Naive thymus-derived CD4-positive, alpha-beta T cell (primary cell): ENCODE measurements around the gene RNFT1. TPM values are rescaled to one million over a fixed set of nuclear protein-coding genes. Genes with fewer than 3 reads are reported as not detected.
A peak's percentile ranks its signal among the peaks of the same experiment; 100 is the strongest.
"Not testable (repeated sequence)": the region's sequence is repeated elsewhere in the genome, so short reads cannot be mapped to it uniquely, and the experiment has no call there.

Source experiments
- ATAC-seq: fragments of 150-1000 bp; cut with Tn5 transposase; 2 replicates; pipeline ENCODE4 v1.10.0; 2021; ENCODE audit warnings: mild to moderate bottlenecking, moderate library complexity
- CTCF ChIA-PET: fragments of 350-600 bp; sonication (Branson Sonifier 250); formaldehyde crosslinking; loops from one replicate; lab custom pipeline; 2021; ENCODE audit warnings: antibody characterized with exemption; lab: Charles Lee
- POLR2A ChIA-PET: fragments of 350-600 bp; sonication (Branson Sonifier 250); formaldehyde crosslinking; loops from one replicate; lab custom pipeline; 2021; ENCODE audit warnings: antibody characterized with exemption, inconsistent platforms; lab: Charles Lee
- DNase-seq, 9 donors: peaks; one replicate each; pipeline versions ENCODE4 v3.0.0 to v3.0.0-alpha.2; 2020 to 2022; ENCODE audit warnings: mixed read lengths in 1 of 9
- H3K27ac ChIP-seq: one replicate; pipeline ENCODE4 v1.7.0; 2013; ENCODE audit warnings: mild to moderate bottlenecking, low read depth, low read length, moderate library complexity
- H3K27me3 ChIP-seq, 2 donors: one replicate each; pipeline ENCODE4 v1.7.0; 2013; ENCODE audit warnings: low read length in 2 of 2, mild to moderate bottlenecking in 2 of 2, moderate library complexity in 2 of 2; ENCODE audit not compliant: control insufficient read depth in 2 of 2, insufficient read depth in 2 of 2
- H3K36me3 ChIP-seq, 3 experiments: 1 replicate in 2 of 3; 2 replicates in 1 of 3; pipeline ENCODE4 v1.7.0; 2013; ENCODE audit warnings: low read length in 3 of 3, mild to moderate bottlenecking in 3 of 3, moderate library complexity in 1 of 3; ENCODE audit not compliant: insufficient read depth in 3 of 3, control insufficient read depth in 2 of 3
- H3K4me1 ChIP-seq, 2 donors: one replicate each; pipeline ENCODE4 v1.7.0; 2013; ENCODE audit warnings: low read length in 2 of 2, mild to moderate bottlenecking in 2 of 2, moderate library complexity in 1 of 2; ENCODE audit not compliant: control insufficient read depth in 2 of 2, insufficient read depth in 2 of 2
- H3K4me3 ChIP-seq: 2 replicates; pipeline ENCODE4 v1.7.0; 2013; ENCODE audit warnings: mild to moderate bottlenecking, low read length
- H3K9me3 ChIP-seq, 3 experiments: 1 replicate in 2 of 3; 2 replicates in 1 of 3; pipeline ENCODE4 v1.7.0; 2013; ENCODE audit warnings: low read length in 3 of 3; ENCODE audit not compliant: control insufficient read depth in 2 of 3
- H3K27ac Mint-ChIP-seq, 9 donors: one replicate each; pipeline ENCODE4 v1.8.0; 2020 to 2022; ENCODE audit warnings: mixed read lengths in 9 of 9, mild to moderate bottlenecking in 8 of 9, moderate library complexity in 5 of 9, inconsistent platforms in 2 of 9
- H3K27me3 Mint-ChIP-seq, 5 donors: one replicate each; pipeline ENCODE4 v1.8.0; 2021 to 2022; ENCODE audit warnings: mixed read lengths in 5 of 5, mild to moderate bottlenecking in 1 of 5
- H3K36me3 Mint-ChIP-seq, 5 donors: one replicate each; pipeline ENCODE4 v1.8.0; 2020 to 2022; ENCODE audit warnings: mixed read lengths in 5 of 5, mild to moderate bottlenecking in 3 of 5, inconsistent platforms in 1 of 5
- H3K4me1 Mint-ChIP-seq, 7 donors: one replicate each; pipeline ENCODE4 v1.8.0; 2020 to 2022; ENCODE audit warnings: mixed read lengths in 7 of 7, mild to moderate bottlenecking in 3 of 7, inconsistent platforms in 1 of 7
- H3K4me3 Mint-ChIP-seq, 10 donors: one replicate each; pipeline ENCODE4 v1.8.0; 2020 to 2022; ENCODE audit warnings: mild to moderate bottlenecking in 10 of 10, mixed read lengths in 10 of 10, moderate library complexity in 6 of 10, inconsistent platforms in 2 of 10
- H3K9me3 Mint-ChIP-seq, 11 donors: one replicate each; pipeline ENCODE4 v1.8.0; 2020 to 2022; ENCODE audit warnings: mixed read lengths in 11 of 11, mild to moderate bottlenecking in 4 of 11, inconsistent platforms in 1 of 11, moderate library complexity in 1 of 11
- intact Hi-C, 2 donors: fragments of 100-400 bp; cut with micrococcal nuclease; formaldehyde crosslinking; loops; one replicate each; pipeline ENCODE4 v1.15.1; 2023
- polyA plus RNA-seq, 2 donors: library from polyadenylated mRNA; unstranded; fragments of 300-500 nt; fragmentation: Illumina TruSeq; gene quantifications; one replicate each; pipeline ENCODE4 v1.2.3, GENCODE V29; 2021
- total RNA-seq, 6 experiments: library from RNA in 5 of 6; stranded (reverse) in 5 of 6; gene quantifications; 1 replicate in 5 of 6; 2 replicates in 1 of 6; pipeline ENCODE4 v1.2.3 and lab custom pipeline; 2021 to 2026

The RNFT1 gene
- total and polyA plus RNA-seq, 7 experiments from 2014 or later, result 22.8 to 45.8 (median 31.6) TPM

GRCh38 chr17:59996608-59997007 is 32.1 kb upstream of the RNFT1 start:
- intact Hi-C loops, H3K36me3 Mint-ChIP-seq, DNase-seq, H3K27me3 Mint-ChIP-seq, H3K27ac ChIP-seq, H3K27me3 ChIP-seq, H3K9me3 ChIP-seq, H3K4me1 Mint-ChIP-seq, H3K9me3 Mint-ChIP-seq, H3K4me3 Mint-ChIP-seq, CTCF ChIA-PET, H3K27ac Mint-ChIP-seq, ATAC-seq, H3K4me1 ChIP-seq, H3K36me3 ChIP-seq, H3K4me3 ChIP-seq, POLR2A ChIA-PET: not testable (repeated sequence)

- H3K4me1 ChIP-seq, H3K27ac ChIP-seq, H3K36me3 Mint-ChIP-seq, H3K9me3 ChIP-seq, ATAC-seq, H3K36me3 ChIP-seq, H3K9me3 Mint-ChIP-seq, H3K4me3 Mint-ChIP-seq, CTCF ChIA-PET, intact Hi-C loops, H3K4me1 Mint-ChIP-seq, H3K4me3 ChIP-seq, H3K27me3 Mint-ChIP-seq, H3K27ac Mint-ChIP-seq, H3K27me3 ChIP-seq, DNase-seq: not testable (repeated sequence)
- POLR2A ChIA-PET, result interaction anchor here (0.7 kb wide), 1 partner anchor 159 kb away, joined by 3 read pairs; no protein-coding TSS in a partner anchor
Measured at GRCh38 chr17:59975166-59975565, 10.6 kb upstream of the RNFT1 start.

- H3K36me3 ChIP-seq, H3K4me1 Mint-ChIP-seq, H3K27me3 ChIP-seq, H3K4me1 ChIP-seq, H3K27me3 Mint-ChIP-seq, POLR2A ChIA-PET, H3K9me3 ChIP-seq, H3K4me3 Mint-ChIP-seq, CTCF ChIA-PET, ATAC-seq, H3K27ac ChIP-seq, H3K27ac Mint-ChIP-seq, intact Hi-C loops, H3K4me3 ChIP-seq, H3K36me3 Mint-ChIP-seq, H3K9me3 Mint-ChIP-seq, DNase-seq: not testable (repeated sequence)
Measured at GRCh38 chr17:59973483-59973882, 8.9 kb upstream of the RNFT1 start.

- ChIA-PET POLR2A (no interaction called here), CTCF (no interaction called here)
- Histone ChIP-seq H3K4me3 (no peak overlapping the region), H3K27me3 (no peaks in the 10 kb centered on the region), H3K4me1 (no peaks in the 10 kb centered on the region), H3K36me3 (no peaks in the 10 kb centered on the region), H3K27ac (no peak overlapping the region), H3K9me3 (no peaks in the 10 kb centered on the region)
- no peak for DNase-seq
- Mint-ChIP-seq H3K9me3 (no peaks in the 10 kb centered on the region), H3K27me3 (peaks cover 0 to 5% (median 0%) of the 10 kb centered on the region in 5 donors), H3K4me1 (no peaks in the 10 kb centered on the region), H3K36me3 (no peaks in the 10 kb centered on the region), H3K27ac (no peak overlapping the region), H3K4me3 (no peak overlapping the region)
- intact Hi-C loops, result no loop called here
- no peak for ATAC-seq
Measured at GRCh38 chr17:59972778-59973177, 8.2 kb upstream of the RNFT1 start.

GRCh38 chr17:59971771-59972170 is 7.2 kb upstream of the RNFT1 start:
- H3K36me3 Mint-ChIP-seq, H3K27me3 ChIP-seq, intact Hi-C loops, H3K27me3 Mint-ChIP-seq, ATAC-seq, H3K4me1 Mint-ChIP-seq, H3K36me3 ChIP-seq, H3K27ac ChIP-seq, H3K9me3 Mint-ChIP-seq, H3K9me3 ChIP-seq, H3K27ac Mint-ChIP-seq, H3K4me1 ChIP-seq, H3K4me3 ChIP-seq, H3K4me3 Mint-ChIP-seq, DNase-seq, POLR2A ChIA-PET: not testable (repeated sequence)
- CTCF ChIA-PET, result interaction anchor here (0.6 to 0.7 kb wide), 2 partner anchors 63 to 224 kb away, joined by 3 read pairs; no protein-coding TSS in a partner anchor

- ATAC-seq, result peak; percentile 67
- peak overlapping the region; percentile 92 for H3K4me3 ChIP-seq
- Mint-ChIP-seq H3K27me3 (peaks cover 0 to under 1% (median 0%) of the 10 kb centered on the region in 5 donors), H3K9me3 (no peaks in the 10 kb centered on the region), H3K36me3 (peaks cover 0 to 8% (median 2%) of the 10 kb centered on the region in 5 donors), H3K4me3 (peak overlapping the region; percentile 86 to 99 (median 94)), H3K4me1 (peaks cover 20 to 38% (median 27%) of the 10 kb centered on the region in 7 donors), H3K27ac (peak overlapping the region; percentile 88 to 99 (median 94))
- CTCF ChIA-PET, result interaction anchor here (0.6 kb wide), 1 partner anchor 128 kb away, joined by 3 read pairs; no protein-coding TSS in a partner anchor
- H3K4me1 ChIP-seq, result peaks cover 16 to 18% of the 10 kb centered on the region in 2 donors
- POLR2A ChIA-PET, result interaction anchor here (0.7 to 2.2 kb wide), 3 partner anchors 27 to 344 kb away, joined by 3 to 20 read pairs (median 4); partner anchors contain the start of genes CLTC, RPS6KB1 and TUBD1
- peaks cover 0 to 9% (median 0%) of the 10 kb centered on the region in 3 experiments for H3K36me3 ChIP-seq
- peak overlapping the region; percentile 84 for H3K27ac ChIP-seq
- no peaks in the 10 kb centered on the region for H3K9me3 ChIP-seq
- intact Hi-C loops, result loop anchor here (1.0 to 5.0 kb wide), 9 partner anchors 71 to 1446 kb away; partner anchors contain the start of genes RPS6KB1 (in 2 of the 2), HEATR6 (in 1 of the 2), PRR11 (in 1 of the 2) and PTRH2 (in 1 of the 2)
- peak in 2 of 9 donors; percentile 56 to 62 for DNase-seq
- H3K27me3 ChIP-seq, result no peaks in the 10 kb centered on the region
Measured at GRCh38 chr17:59963738-59964481, 630 bp downstream of the RNFT1 start.
